GM11168 (cell line): ENCODE results near the gene CCDC197.

Experiments used
- in situ Hi-C: fragments of 300-500 bp; cut with MboI; formaldehyde crosslinking; loops from one replicate; pipeline ENCODE4 v1.12.0; 2022; ENCODE audit warnings: low sequenced_read_pairs; ENCODE audit not compliant: unreplicated experiment

The CCDC197 gene

GRCh38 chr14:94052199-94052598 is 55.1 kb downstream of the CCDC197 start:
- in situ Hi-C loops: loop anchor here (10.0 kb wide), 1 partner anchor 73 kb away; the partner anchor contains the start of gene IFI27L2

GRCh38 chr14:94052662-94053061 is 55.6 kb downstream of the CCDC197 start:
- in situ Hi-C loops: loop anchor here (10.0 kb wide), 1 partner anchor 72 kb away; the partner anchor contains the start of gene IFI27L2

- in situ Hi-C loops: loop anchor here (10.0 kb wide), 1 partner anchor 70 kb away; the partner anchor contains the start of gene IFI27L2
These were observed 57.3 kb downstream of the CCDC197 start for GRCh38 chr14:94054401-94054800.

- in situ Hi-C loops: loop anchor here (10.0 kb wide), 1 partner anchor 70 kb away; the partner anchor contains the start of gene IFI27L2
These were observed 57.8 kb downstream of the CCDC197 start for GRCh38 chr14:94054936-94055335.

GRCh38 chr14:94056579-94057308 is 59.6 kb downstream of the CCDC197 start:
- in situ Hi-C loops: loop anchor here (10.0 kb wide), 1 partner anchor 68 kb away; the partner anchor contains the start of gene IFI27L2

DNA sequence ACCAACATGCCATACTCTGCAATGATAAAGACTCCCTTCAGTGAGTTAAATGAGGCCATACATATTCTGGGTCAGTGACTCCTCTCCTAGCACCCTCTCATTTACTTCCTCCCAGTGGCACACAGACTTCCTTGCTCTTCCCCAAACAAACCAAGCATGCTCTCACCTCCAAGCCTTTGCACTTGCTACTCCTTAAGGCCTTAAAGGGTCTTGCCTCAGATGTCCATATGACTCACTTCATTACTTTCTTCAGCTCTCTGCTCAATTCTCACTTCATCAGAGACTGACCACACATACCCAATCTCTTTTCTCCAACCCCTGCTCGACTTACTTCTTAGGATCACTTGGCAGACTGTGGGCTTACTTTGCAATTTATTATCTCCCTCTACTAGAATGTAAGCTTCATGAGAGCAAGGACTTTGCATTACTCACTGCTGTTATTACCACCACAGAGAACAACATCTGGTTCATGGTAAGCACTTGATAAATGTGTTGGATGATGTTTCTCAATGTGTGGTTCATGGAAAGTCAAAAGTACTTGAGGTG is 61.1 kb downstream of the CCDC197 start:
- in situ Hi-C loops: loop anchor here (10.0 kb wide), 1 partner anchor 67 kb away; the partner anchor contains the start of gene IFI27L2
